Testis (tissue), 2 donors: ENCODE data around the gene ABI3.

Source experiments
- POLR2A ChIP-seq: fragments of 450-650 bp; IDR thresholded peaks from one replicate; pipeline ENCODE4 v1.6.1; 2017; ENCODE audit warnings: antibody characterized with exemption, mild to moderate bottlenecking, moderate library complexity
- TF ChIP-seq, protein P1 (sequence below), 3 experiments: fragments of 450-650 bp in 2 of 3; fragments of 200-600 bp in 1 of 3; sonication (generic) in 1 of 3; IDR thresholded peaks; one replicate each; pipeline ENCODE4 v1.5.1; 2016 to 2019; ENCODE audit warnings: antibody characterized with exemption in 3 of 3, mild to moderate bottlenecking in 2 of 3, moderate library complexity in 1 of 3

DNA sequence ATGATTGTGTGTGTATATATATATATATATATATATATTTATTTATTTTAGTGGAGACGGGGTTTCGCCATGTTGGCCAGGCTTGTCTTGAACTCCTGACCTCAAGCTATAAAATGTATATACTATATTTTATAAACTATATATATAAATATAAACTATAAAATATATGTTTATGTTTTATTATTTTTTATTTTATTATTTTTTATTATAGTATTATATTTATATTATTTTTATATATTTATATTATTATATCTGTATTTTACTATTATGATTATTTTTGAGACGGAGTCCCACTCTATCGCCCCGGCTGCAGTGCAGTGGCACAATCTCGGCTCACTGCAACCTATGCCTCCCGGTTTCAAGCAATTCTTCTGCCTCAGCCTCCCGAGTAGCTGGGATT, 30.5 kb downstream of the ABI3 start:
- TF ChIP-seq, protein P1, sequence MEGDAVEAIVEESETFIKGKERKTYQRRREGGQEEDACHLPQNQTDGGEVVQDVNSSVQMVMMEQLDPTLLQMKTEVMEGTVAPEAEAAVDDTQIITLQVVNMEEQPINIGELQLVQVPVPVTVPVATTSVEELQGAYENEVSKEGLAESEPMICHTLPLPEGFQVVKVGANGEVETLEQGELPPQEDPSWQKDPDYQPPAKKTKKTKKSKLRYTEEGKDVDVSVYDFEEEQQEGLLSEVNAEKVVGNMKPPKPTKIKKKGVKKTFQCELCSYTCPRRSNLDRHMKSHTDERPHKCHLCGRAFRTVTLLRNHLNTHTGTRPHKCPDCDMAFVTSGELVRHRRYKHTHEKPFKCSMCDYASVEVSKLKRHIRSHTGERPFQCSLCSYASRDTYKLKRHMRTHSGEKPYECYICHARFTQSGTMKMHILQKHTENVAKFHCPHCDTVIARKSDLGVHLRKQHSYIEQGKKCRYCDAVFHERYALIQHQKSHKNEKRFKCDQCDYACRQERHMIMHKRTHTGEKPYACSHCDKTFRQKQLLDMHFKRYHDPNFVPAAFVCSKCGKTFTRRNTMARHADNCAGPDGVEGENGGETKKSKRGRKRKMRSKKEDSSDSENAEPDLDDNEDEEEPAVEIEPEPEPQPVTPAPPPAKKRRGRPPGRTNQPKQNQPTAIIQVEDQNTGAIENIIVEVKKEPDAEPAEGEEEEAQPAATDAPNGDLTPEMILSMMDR (IDR thresholded peaks at IDR 0.05) = no peak
- no peak for TF ChIP-seq POLR2A
